CD4-positive, alpha-beta T cell (primary cell): ENCODE measurements around the gene CASP3. TPM values are rescaled to one million over a fixed set of nuclear protein-coding genes. Genes with fewer than 3 reads are reported as not detected.

ENCODE experiments used
- ATAC-seq: fragments of 200-7000 bp; cut with Tn5 transposase; one replicate; pipeline ENCODE4 v1.10.0; 2022; ENCODE audit warnings: mild to moderate bottlenecking; ENCODE audit not compliant: poor library complexity
- CTCF ChIA-PET: fragments of 350-600 bp; sonication (Branson Sonifier 250); formaldehyde crosslinking; loops from one replicate; lab custom pipeline; 2021; ENCODE audit warnings: antibody characterized with exemption, inconsistent platforms; lab: Charles Lee
- POLR2A ChIA-PET: fragments of 350-600 bp; sonication (Branson Sonifier 250); formaldehyde crosslinking; loops from one replicate; lab custom pipeline; 2021; ENCODE audit warnings: antibody characterized with exemption, inconsistent platforms; lab: Charles Lee
- DNase-seq, 14 experiments: peaks; one replicate each; pipeline ENCODE4 v3.0.0-alpha.2; 2013 to 2020; ENCODE audit warnings: mixed read lengths in 2 of 14
- H3K27ac ChIP-seq, 2 donors: one replicate each; pipeline versions ENCODE4 v1.5.1 to v1.7.0; 2013; ENCODE audit warnings: low read length in 2 of 2, low read depth in 1 of 2, mild to moderate bottlenecking in 1 of 2
- H3K27me3 ChIP-seq, 2 experiments: 1 replicate in 1 of 2; 2 replicates in 1 of 2; pipeline versions ENCODE4 v1.6.1 to v1.7.0; 2013; ENCODE audit warnings: low read length in 2 of 2, control low read depth in 1 of 2, mild to moderate bottlenecking in 1 of 2, moderate library complexity in 1 of 2; ENCODE audit not compliant: insufficient read depth in 2 of 2, control insufficient read depth in 1 of 2
- H3K36me3 ChIP-seq: one replicate; pipeline ENCODE4 v1.6.1; 2013; ENCODE audit warnings: low read length, control low read depth; ENCODE audit not compliant: insufficient read depth
- H3K4me1 ChIP-seq: one replicate; pipeline ENCODE4 v1.6.1; 2013; ENCODE audit warnings: low read length, control low read depth; ENCODE audit not compliant: insufficient read depth
- H3K4me3 ChIP-seq: one replicate; pipeline ENCODE4 v1.5.1; 2013; ENCODE audit warnings: mild to moderate bottlenecking, low read length, moderate library complexity
- H3K9me3 ChIP-seq, 2 experiments: 1 replicate in 1 of 2; 2 replicates in 1 of 2; pipeline versions ENCODE4 v1.6.1 to v1.7.0; 2013; ENCODE audit warnings: low read length in 2 of 2, mild to moderate bottlenecking in 2 of 2, control low read depth in 1 of 2, moderate library complexity in 1 of 2; ENCODE audit not compliant: control insufficient read depth in 1 of 2, insufficient read depth in 1 of 2
- H3K27ac Mint-ChIP-seq: one replicate; pipeline ENCODE4 v1.8.0; 2020; ENCODE audit warnings: mixed read lengths
- H3K27me3 Mint-ChIP-seq: one replicate; pipeline ENCODE4 v1.8.0; 2021; ENCODE audit warnings: mixed read lengths
- H3K36me3 Mint-ChIP-seq: one replicate; pipeline ENCODE4 v1.8.0; 2021; ENCODE audit warnings: low read depth, mixed read lengths
- H3K4me1 Mint-ChIP-seq: one replicate; pipeline ENCODE4 v1.8.0; 2021; ENCODE audit warnings: low read depth, mixed read lengths
- H3K4me3 Mint-ChIP-seq: one replicate; pipeline ENCODE4 v1.8.0; 2020; ENCODE audit warnings: mild to moderate bottlenecking, mixed read lengths
- H3K9me3 Mint-ChIP-seq: one replicate; pipeline ENCODE4 v1.8.0; 2020; ENCODE audit warnings: mixed read lengths
- intact Hi-C, 2 experiments: fragments of 100-400 bp; cut with DNase I in 1 of 2; cut with micrococcal nuclease in 1 of 2; formaldehyde crosslinking; loops; one replicate each; pipeline versions ENCODE4 v1.15.1 to v1.9.0; 2023 to 2025; cut with DNase I, micrococcal nuclease
- total RNA-seq, 174 experiments: library from RNA in 2 of 174; stranded (reverse) in 2 of 174; gene quantifications; one replicate each; pipeline ENCODE4 v1.2.3 and lab custom pipeline; 2021 to 2026
- TF ChIP-seq, protein P1 (sequence below): fragments of 200-600 bp; IDR thresholded peaks from one replicate; pipeline ENCODE4 v1.8.0; 2022; ENCODE audit warnings: antibody characterized with exemption, mild to moderate bottlenecking

CASP3 gene
- total RNA-seq, 2 experiments from 2014 or later = 11.9 to 12.2 TPM

- Histone ChIP-seq H3K4me1 (peaks cover 9% of the 10 kb centered on the region), H3K9me3 (no peaks in the 10 kb centered on the region), H3K27ac (no peak overlapping the region), H3K36me3 (no peaks in the 10 kb centered on the region), H3K4me3 (no peak overlapping the region), H3K27me3 (no peaks in the 10 kb centered on the region)
- POLR2A ChIA-PET = no interaction called here
- no peaks in the 10 kb centered on the region for H3K27me3 Mint-ChIP-seq
- ATAC-seq (no peak), DNase-seq (no peak)
- peaks cover 6% of the 10 kb centered on the region for H3K4me1 Mint-ChIP-seq
- H3K36me3 Mint-ChIP-seq = no peaks in the 10 kb centered on the region
- intact Hi-C loops = no loop called here
- TF ChIP-seq, protein P1, sequence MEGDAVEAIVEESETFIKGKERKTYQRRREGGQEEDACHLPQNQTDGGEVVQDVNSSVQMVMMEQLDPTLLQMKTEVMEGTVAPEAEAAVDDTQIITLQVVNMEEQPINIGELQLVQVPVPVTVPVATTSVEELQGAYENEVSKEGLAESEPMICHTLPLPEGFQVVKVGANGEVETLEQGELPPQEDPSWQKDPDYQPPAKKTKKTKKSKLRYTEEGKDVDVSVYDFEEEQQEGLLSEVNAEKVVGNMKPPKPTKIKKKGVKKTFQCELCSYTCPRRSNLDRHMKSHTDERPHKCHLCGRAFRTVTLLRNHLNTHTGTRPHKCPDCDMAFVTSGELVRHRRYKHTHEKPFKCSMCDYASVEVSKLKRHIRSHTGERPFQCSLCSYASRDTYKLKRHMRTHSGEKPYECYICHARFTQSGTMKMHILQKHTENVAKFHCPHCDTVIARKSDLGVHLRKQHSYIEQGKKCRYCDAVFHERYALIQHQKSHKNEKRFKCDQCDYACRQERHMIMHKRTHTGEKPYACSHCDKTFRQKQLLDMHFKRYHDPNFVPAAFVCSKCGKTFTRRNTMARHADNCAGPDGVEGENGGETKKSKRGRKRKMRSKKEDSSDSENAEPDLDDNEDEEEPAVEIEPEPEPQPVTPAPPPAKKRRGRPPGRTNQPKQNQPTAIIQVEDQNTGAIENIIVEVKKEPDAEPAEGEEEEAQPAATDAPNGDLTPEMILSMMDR = no peak
- H3K4me3 Mint-ChIP-seq = no peak overlapping the region
- no peaks in the 10 kb centered on the region for H3K9me3 Mint-ChIP-seq
- CTCF ChIA-PET = interaction anchor here (0.8 kb wide), 1 partner anchor 41 kb away, joined by 4 read pairs; no protein-coding TSS in a partner anchor
- no peak overlapping the region for H3K27ac Mint-ChIP-seq
These were observed 60.4 kb downstream of the CASP3 start for GRCh38 chr4:184588893-184589292.

DNA sequence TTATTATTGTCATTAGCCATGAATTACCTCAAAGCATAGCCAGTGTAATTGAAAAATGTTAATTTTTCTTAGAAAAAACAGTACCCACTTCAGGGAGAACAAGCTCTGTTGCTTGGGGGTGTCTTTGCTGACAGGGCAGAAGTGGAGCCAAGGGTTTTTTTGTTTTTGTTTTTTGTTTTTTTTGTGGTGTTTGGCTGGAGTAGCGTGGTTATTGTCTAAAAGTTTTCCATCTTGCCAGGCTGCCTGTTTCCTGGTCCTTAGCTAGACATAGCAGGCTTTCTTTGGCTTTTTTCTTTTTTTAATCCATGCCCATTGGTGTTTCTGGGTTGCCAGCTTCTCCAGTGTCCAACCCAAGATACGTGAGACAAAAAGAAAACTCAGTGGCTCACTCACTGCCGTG, 61.5 kb downstream of the CASP3 start:
- Mint-ChIP-seq H3K4me1 (peaks cover 13% of the 10 kb centered on the region), H3K4me3 (no peak overlapping the region), H3K9me3 (no peaks in the 10 kb centered on the region), H3K27me3 (no peaks in the 10 kb centered on the region), H3K27ac (no peak overlapping the region), H3K36me3 (no peaks in the 10 kb centered on the region)
- TF ChIP-seq, protein P1 = no peak
- DNase-seq (no peak), ATAC-seq (no peak)
- intact Hi-C loops = no loop called here
- CTCF ChIA-PET = interaction anchor here (0.6 to 0.7 kb wide), 2 partner anchors 9 to 37 kb away, joined by 3 to 4 read pairs; no protein-coding TSS in a partner anchor
- Histone ChIP-seq H3K36me3 (no peaks in the 10 kb centered on the region), H3K9me3 (no peaks in the 10 kb centered on the region), H3K4me1 (peaks cover 11% of the 10 kb centered on the region), H3K4me3 (no peak overlapping the region), H3K27me3 (no peaks in the 10 kb centered on the region), H3K27ac (no peak overlapping the region)
- POLR2A ChIA-PET = no interaction called here

DNA sequence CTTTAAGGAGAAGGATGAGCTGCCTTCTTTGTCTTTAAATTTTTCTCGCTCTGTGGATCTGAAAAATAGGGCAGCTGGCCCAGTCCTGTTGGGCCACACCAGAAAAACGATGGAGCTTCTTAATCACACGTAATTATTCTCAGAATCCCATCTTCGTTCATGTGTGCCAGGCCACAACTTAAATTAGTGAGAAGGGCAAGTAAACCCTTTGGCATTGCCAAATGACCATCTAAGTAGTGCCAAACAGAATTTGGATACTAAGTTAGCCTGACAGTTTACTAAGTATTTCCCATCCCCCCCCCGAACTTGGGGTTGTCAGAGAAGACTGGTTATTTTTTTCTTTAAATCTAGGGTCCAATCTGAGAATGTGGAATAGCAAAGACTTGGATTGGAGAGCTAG, 62.0 kb downstream of the CASP3 start:
- no peak overlapping the region for H3K27ac ChIP-seq
- ATAC-seq (no peak), DNase-seq (no peak)
- no peak overlapping the region for H3K4me3 Mint-ChIP-seq
- no peaks in the 10 kb centered on the region for H3K27me3 ChIP-seq
- no peak overlapping the region for H3K4me3 ChIP-seq
- H3K4me1 Mint-ChIP-seq = peaks cover 13% of the 10 kb centered on the region
- no peaks in the 10 kb centered on the region for H3K9me3 ChIP-seq
- H3K27ac Mint-ChIP-seq = no peak overlapping the region
- POLR2A ChIA-PET = no interaction called here
- CTCF ChIA-PET = interaction anchor here (0.6 to 0.7 kb wide), 2 partner anchors 9 to 37 kb away, joined by 3 to 4 read pairs; no protein-coding TSS in a partner anchor
- no peaks in the 10 kb centered on the region for H3K9me3 Mint-ChIP-seq
- no peaks in the 10 kb centered on the region for H3K27me3 Mint-ChIP-seq
- TF ChIP-seq, protein P1 = no peak
- H3K4me1 ChIP-seq = peaks cover 11% of the 10 kb centered on the region
- intact Hi-C loops = no loop called here
- no peaks in the 10 kb centered on the region for H3K36me3 Mint-ChIP-seq
- no peaks in the 10 kb centered on the region for H3K36me3 ChIP-seq
